Measurements from ENCODE around the gene MCM9.

GRCh38 chr6:118781897-118782296, 153.1 kb downstream of the MCM9 start:
- TF ChIP-seq CTCF (IDR thresholded peaks at IDR 0.05): no peak
- TF ChIP-seq POLR2A (IDR thresholded peaks at IDR 0.05): no peak
